Smooth muscle cell (in vitro differentiated cells): ENCODE data around the gene TRIP10. TPM values are rescaled to one million over a fixed set of nuclear protein-coding genes. Genes with fewer than 3 reads are reported as not detected.
"Not testable (repeated sequence)": the region's sequence is repeated elsewhere in the genome, so short reads cannot be mapped to it uniquely, and the experiment has no call there.

Source experiments
- DNase-seq: peaks from one replicate; lab custom pipeline; 2025; ENCODE audit not compliant: unreplicated experiment; lab: John Stamatoyannopoulos, UW
- H2AFZ ChIP-seq: fragments of 200-600 bp; sonication (generic); 2 replicates; pipeline ENCODE4 v1.6.0; 2016; ENCODE audit warnings: antibody characterized with exemption, low read depth, mild to moderate bottlenecking
- H3F3A ChIP-seq: fragments of 200-600 bp; sonication (generic); 2 replicates; pipeline ENCODE4 v1.6.0; 2017; ENCODE audit warnings: antibody characterized with exemption, low read depth
- H3K27ac ChIP-seq: fragments of 200-600 bp; sonication (generic); 2 replicates; pipeline ENCODE4 v1.5.1; 2016; ENCODE audit warnings: low read depth, mild to moderate bottlenecking
- H3K27me3 ChIP-seq: fragments of 200-600 bp; sonication (generic); 2 replicates; pipeline ENCODE4 v1.6.1; 2016; ENCODE audit warnings: low read depth, mild to moderate bottlenecking
- H3K36me3 ChIP-seq: fragments of 200-600 bp; sonication (generic); 2 replicates; pipeline ENCODE4 v1.5.1; 2016; ENCODE audit warnings: low read depth
- H3K4me1 ChIP-seq: fragments of 200-600 bp; sonication (generic); 2 replicates; pipeline ENCODE4 v1.5.1; 2016; ENCODE audit warnings: low read depth
- H3K4me2 ChIP-seq: fragments of 200-600 bp; sonication (generic); 2 replicates; pipeline ENCODE4 v1.6.0; 2016; ENCODE audit warnings: mild to moderate bottlenecking
- H3K4me3 ChIP-seq: fragments of 200-600 bp; sonication (generic); 2 replicates; pipeline ENCODE4 v1.5.1; 2016; ENCODE audit warnings: mild to moderate bottlenecking
- H3K79me2 ChIP-seq: fragments of 200-600 bp; sonication (generic); 2 replicates; pipeline ENCODE4 v1.6.0; 2016; ENCODE audit warnings: low read depth, mild to moderate bottlenecking
- H3K9ac ChIP-seq: fragments of 200-600 bp; sonication (generic); 2 replicates; pipeline ENCODE4 v1.6.0; 2016; ENCODE audit warnings: low read depth
- H3K9me3 ChIP-seq: fragments of 200-600 bp; sonication (generic); replicated peaks from 2 replicates; pipeline ENCODE4 v1.5.1; 2016; ENCODE audit warnings: low read depth
- H4K20me1 ChIP-seq: fragments of 200-600 bp; sonication (generic); 2 replicates; pipeline ENCODE4 v1.6.0; 2016; ENCODE audit warnings: low read depth
- WGBS: methylation state at CpG from one replicate; pipeline ENCODE4 v1.1.7; 2016; ENCODE audit warnings: low lambda C conversion rate; 5-methylcytosine and 5-hydroxymethylcytosine counted together
- polyA plus RNA-seq: library from polyadenylated mRNA; unstranded; fragments of >200 nt; fragmentation: Nextera tagmentation; extraction: Ambion mirVana; gene quantifications from 2 replicates; pipeline ENCODE4 v1.2.1, GENCODE V29; 2016
- total RNA-seq: library from RNA; depleted of rRNA; stranded (reverse); fragments of >200 nt; gene quantifications from 2 replicates; pipeline ENCODE4 v1.2.3, GENCODE V29; 2014
- TF ChIP-seq, protein P1 (sequence below): fragments of 200-600 bp; sonication (generic); IDR thresholded peaks from 2 replicates; pipeline ENCODE4 v1.5.1; 2017; ENCODE audit warnings: borderline replicate concordance, mild to moderate bottlenecking, antibody characterized with exemption; ENCODE audit not compliant: insufficient read depth, poor library complexity, severe bottlenecking

Gene TRIP10
- total and polyA plus RNA-seq, 2 experiments from 2014 or later = 55.0 to 67.8 TPM

DNA sequence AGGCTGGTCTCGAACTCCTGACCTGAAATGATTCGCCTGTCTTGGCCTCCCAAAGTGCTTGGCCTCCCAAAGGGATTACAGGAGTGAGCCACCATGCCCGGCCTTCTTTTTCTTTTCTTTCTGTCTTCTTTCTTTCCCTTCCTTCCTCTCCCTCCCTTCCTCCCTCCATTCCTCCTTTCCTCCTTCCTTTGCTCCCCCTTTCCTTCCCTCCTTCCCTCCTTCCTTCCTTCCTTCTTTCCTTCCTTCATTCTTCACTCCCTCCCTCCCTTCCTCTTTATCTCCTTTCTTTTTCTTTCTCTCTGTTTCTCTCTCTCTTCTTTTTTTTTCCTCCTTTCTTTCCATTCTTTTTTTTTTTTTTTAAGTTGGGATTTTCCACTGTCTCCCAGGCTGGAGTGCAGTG lies 31.1 kb upstream of the TRIP10 start:
- DNase-seq = no peak
- Histone ChIP-seq H3K9ac (no peak overlapping the region), H3K79me2 (no peaks in the 10 kb centered on the region), H3K4me1 (no peaks in the 10 kb centered on the region), H3K36me3 (no peaks in the 10 kb centered on the region), H4K20me1 (no peaks in the 10 kb centered on the region), H3K4me3 (no peak overlapping the region), H3K27me3 (peaks cover 36% of the 10 kb centered on the region), H3K27ac (no peak overlapping the region), H3K4me2 (no peak overlapping the region), H2AFZ (no peak overlapping the region), H3F3A (no peaks in the 10 kb centered on the region), H3K9me3 (no peaks in the 10 kb centered on the region)
- TF ChIP-seq, protein P1, sequence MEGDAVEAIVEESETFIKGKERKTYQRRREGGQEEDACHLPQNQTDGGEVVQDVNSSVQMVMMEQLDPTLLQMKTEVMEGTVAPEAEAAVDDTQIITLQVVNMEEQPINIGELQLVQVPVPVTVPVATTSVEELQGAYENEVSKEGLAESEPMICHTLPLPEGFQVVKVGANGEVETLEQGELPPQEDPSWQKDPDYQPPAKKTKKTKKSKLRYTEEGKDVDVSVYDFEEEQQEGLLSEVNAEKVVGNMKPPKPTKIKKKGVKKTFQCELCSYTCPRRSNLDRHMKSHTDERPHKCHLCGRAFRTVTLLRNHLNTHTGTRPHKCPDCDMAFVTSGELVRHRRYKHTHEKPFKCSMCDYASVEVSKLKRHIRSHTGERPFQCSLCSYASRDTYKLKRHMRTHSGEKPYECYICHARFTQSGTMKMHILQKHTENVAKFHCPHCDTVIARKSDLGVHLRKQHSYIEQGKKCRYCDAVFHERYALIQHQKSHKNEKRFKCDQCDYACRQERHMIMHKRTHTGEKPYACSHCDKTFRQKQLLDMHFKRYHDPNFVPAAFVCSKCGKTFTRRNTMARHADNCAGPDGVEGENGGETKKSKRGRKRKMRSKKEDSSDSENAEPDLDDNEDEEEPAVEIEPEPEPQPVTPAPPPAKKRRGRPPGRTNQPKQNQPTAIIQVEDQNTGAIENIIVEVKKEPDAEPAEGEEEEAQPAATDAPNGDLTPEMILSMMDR = no peak
- 87% methylated on average over 3 of the region's 3 CpGs for WGBS

DNA sequence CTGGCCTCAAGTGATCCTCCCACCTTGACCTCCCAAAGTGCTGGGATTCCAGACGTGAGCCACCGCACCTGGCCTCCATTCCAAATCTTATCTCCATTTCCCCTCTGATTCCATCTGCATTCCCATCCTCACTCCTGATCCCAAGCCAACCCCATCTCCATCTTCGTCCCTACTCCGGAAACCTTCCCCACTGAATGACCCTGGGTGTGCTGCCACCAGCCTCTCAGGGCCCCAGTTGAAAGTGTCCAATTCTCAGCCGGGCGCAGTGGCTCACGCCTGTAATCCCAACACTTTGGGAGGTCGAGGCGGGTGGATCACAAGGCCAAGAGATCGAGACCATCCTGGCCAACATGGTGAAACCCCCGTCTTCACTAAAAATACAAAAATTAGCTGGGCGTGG lies 30.6 kb upstream of the TRIP10 start:
- 91% methylated on average over 12 of the region's 12 CpGs for WGBS
- not testable (repeated sequence) for H3K4me2 ChIP-seq, H3K9me3 ChIP-seq

DNA sequence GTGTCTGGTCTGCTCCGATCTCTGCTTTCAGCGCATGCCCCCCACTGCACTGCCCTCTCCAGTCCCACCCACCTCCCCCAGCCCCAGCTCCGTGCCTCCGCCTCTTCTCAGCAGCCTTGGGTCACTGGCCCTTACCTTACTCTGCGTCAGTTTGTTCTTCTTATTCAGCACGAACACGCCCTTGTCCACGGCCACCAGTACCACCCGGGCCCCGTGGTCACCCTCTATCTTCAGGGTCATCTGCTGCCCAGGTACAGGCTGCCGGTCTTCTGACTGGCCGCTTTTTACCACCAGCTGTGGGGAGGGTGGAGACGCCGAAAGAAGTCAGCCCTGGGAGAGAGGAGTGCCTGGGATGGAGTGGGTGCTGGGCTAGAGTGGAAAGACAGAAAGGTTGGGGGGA lies 29.9 kb upstream of the TRIP10 start:
- Histone ChIP-seq H3K36me3 (no peaks in the 10 kb centered on the region), H3K4me2 (no peak overlapping the region), H4K20me1 (no peaks in the 10 kb centered on the region), H3K9ac (no peak overlapping the region), H3K27ac (no peak overlapping the region), H3K4me1 (no peaks in the 10 kb centered on the region), H3K4me3 (no peak overlapping the region), H3K79me2 (no peaks in the 10 kb centered on the region), H3F3A (no peaks in the 10 kb centered on the region), H3K9me3 (no peaks in the 10 kb centered on the region), H3K27me3 (peaks cover 36% of the 10 kb centered on the region), H2AFZ (no peak overlapping the region)
- DNase-seq = no peak
- WGBS = 75% methylated on average over 14 of the region's 14 CpGs
- TF ChIP-seq, protein P1 = no peak

More for the DNA sequence above, 30.6 kb upstream of the TRIP10 start:
- H2AFZ ChIP-seq, H3K4me1 ChIP-seq, DNase-seq, H3F3A ChIP-seq, H3K27ac ChIP-seq, H3K9ac ChIP-seq, H3K36me3 ChIP-seq, H3K79me2 ChIP-seq, H3K4me3 ChIP-seq, H4K20me1 ChIP-seq: not testable (repeated sequence)
- H3K27me3 ChIP-seq = peaks cover 36% of the 10 kb centered on the region

DNA sequence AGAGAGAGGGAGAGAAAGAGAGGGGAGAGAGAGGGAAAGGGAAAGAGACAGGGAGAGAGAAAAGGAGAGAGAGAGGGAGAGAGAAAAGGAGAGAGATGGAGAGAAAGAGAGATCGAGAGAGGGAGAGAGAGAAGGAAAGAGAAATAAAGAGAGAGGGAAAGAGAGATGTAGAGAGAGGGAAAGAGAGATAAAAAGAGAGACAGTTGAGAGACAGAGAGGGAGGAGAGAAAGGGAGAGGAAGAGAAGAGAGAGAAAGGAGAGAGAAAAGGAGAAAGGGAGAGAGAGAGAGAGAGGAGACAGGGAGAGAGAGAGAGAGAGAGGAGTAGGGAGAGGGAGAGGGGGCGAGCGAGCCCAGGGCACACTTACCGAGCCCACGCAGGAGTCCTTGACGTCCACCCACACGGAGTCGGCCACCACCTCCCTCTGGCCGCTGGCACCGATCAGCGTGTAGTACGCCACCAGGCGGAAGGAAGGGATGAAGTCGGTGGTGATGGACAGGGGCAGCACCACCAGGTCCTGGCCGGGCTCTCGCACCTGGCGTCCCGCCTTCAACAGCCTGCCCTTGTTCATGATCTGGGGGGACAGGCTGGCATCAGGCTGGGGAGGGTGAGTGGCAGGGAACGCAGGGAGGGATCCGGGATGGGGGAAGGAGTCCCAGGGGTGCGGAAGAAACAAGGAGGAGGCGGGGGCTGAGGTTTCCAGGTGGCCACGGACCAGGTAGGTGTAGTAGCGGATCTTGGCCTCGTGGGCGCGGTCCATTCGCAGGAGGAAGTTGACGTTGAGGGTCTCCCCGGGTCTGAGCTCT lies 29.0 kb upstream of the TRIP10 start:
- 25% methylated on average over 26 of the region's 30 CpGs for WGBS
- H3K4me3 ChIP-seq = no peak overlapping the region
- DNase-seq = no peak
- peaks cover 36% of the 10 kb centered on the region for H3K27me3 ChIP-seq
- no peaks in the 10 kb centered on the region for H3F3A ChIP-seq
- H3K4me1 ChIP-seq = no peaks in the 10 kb centered on the region
- no peak overlapping the region for H3K9ac ChIP-seq
- H3K36me3 ChIP-seq = no peaks in the 10 kb centered on the region
- no peaks in the 10 kb centered on the region for H4K20me1 ChIP-seq
- no peak overlapping the region for H3K27ac ChIP-seq
- H3K9me3 ChIP-seq = no peaks in the 10 kb centered on the region
- no peaks in the 10 kb centered on the region for H3K79me2 ChIP-seq
- no peak overlapping the region for H2AFZ ChIP-seq
- H3K4me2 ChIP-seq = no peak overlapping the region
- TF ChIP-seq, protein P1 = no peak
